H1 (cell line): ENCODE data around the gene F7. TPM values are rescaled to one million over a fixed set of nuclear protein-coding genes. Genes with fewer than 3 reads are reported as not detected.

Experiments used
- CTCF ChIA-PET: fragments of 300-600 bp; sonication (Branson Sonifier 250); formaldehyde crosslinking; loops from one replicate; lab custom pipeline; 2021; ENCODE audit not compliant: partially characterized antibody; lab: Charles Lee
- POLR2A ChIA-PET: fragments of 300-600 bp; sonication (Branson Sonifier 250); formaldehyde crosslinking; loops from one replicate; lab custom pipeline; 2021; ENCODE audit warnings: inconsistent platforms; ENCODE audit not compliant: partially characterized antibody; lab: Charles Lee
- DNase-seq, 2 experiments: peaks; one replicate each; pipeline versions ENCODE4 v3.0.0 to v3.0.0-alpha.2; 2010 to 2022; ENCODE audit warnings: low spot score in 2 of 2, low read depth in 1 of 2, mixed read lengths in 1 of 2
- FAIRE-seq: peaks from 2 replicates; lab custom pipeline; 2011; peaks lifted over from hg19 to GRCh38; lab: Jason Lieb, UNC
- H2AFZ ChIP-seq: 2 replicates; pipeline ENCODE4 v1.8.1; 2012; ENCODE audit warnings: low read length, inconsistent platforms
- H2AK5ac ChIP-seq: 2 replicates; pipeline ENCODE4 v1.6.1; 2013; ENCODE audit warnings: low read depth, low read length
- H2BK120ac ChIP-seq: replicated peaks from 2 replicates; pipeline ENCODE3; 2013; ENCODE audit warnings: low read depth, low read length, inconsistent platforms
- H2BK12ac ChIP-seq: 2 replicates; pipeline ENCODE4 v1.6.1; 2013; ENCODE audit warnings: low read depth, low read length
- H2BK15ac ChIP-seq: 2 replicates; pipeline ENCODE4 v1.6.1; 2013; ENCODE audit warnings: low read length
- H2BK20ac ChIP-seq: 2 replicates; pipeline ENCODE4 v1.6.1; 2013; ENCODE audit warnings: low read length
- H2BK5ac ChIP-seq: 2 replicates; pipeline ENCODE4 v1.6.1; 2013; ENCODE audit warnings: low read depth, low read length
- H3K14ac ChIP-seq: 2 replicates; pipeline ENCODE4 v1.6.1; 2013; ENCODE audit warnings: inconsistent platforms; ENCODE audit not compliant: insufficient read length
- H3K18ac ChIP-seq: 2 replicates; pipeline ENCODE4 v1.6.1; 2013; ENCODE audit warnings: low read length; ENCODE audit errors: extremely low read depth
- H3K23ac ChIP-seq: 2 replicates; pipeline ENCODE4 v1.6.1; 2013; ENCODE audit warnings: inconsistent platforms; ENCODE audit not compliant: insufficient read length
- H3K23me2 ChIP-seq: 2 replicates; pipeline ENCODE4 v1.6.1; 2013; ENCODE audit warnings: low read depth, low read length
- H3K27ac ChIP-seq: 2 replicates; pipeline ENCODE4 v1.6.1; 2011; ENCODE audit warnings: low read depth, low read length, inconsistent platforms
- H3K27me3 ChIP-seq, 4 experiments: replicated peaks in 1 of 4; 1 replicate in 1 of 4; 2 replicates in 3 of 4; pipeline versions ENCODE4 v1.6.1 to v1.8.1; 2011 to 2013; ENCODE audit warnings: low read length in 3 of 4, mild to moderate bottlenecking in 3 of 4, inconsistent platforms in 2 of 4, mixed read lengths in 2 of 4, moderate library complexity in 1 of 4; ENCODE audit not compliant: control insufficient read depth in 3 of 4, insufficient read depth in 3 of 4; ENCODE audit errors: extremely low read depth in 1 of 4
- H3K36me3 ChIP-seq, 4 experiments: 2 replicates each; pipeline versions ENCODE4 v1.6.1 to v1.8.1; 2011 to 2013; ENCODE audit warnings: mild to moderate bottlenecking in 4 of 4, low read length in 3 of 4, moderate library complexity in 2 of 4, control low read depth in 1 of 4, inconsistent platforms in 1 of 4; ENCODE audit not compliant: insufficient read depth in 4 of 4, control insufficient read depth in 2 of 4
- H3K4ac ChIP-seq: replicated peaks from 2 replicates; pipeline ENCODE3; 2013; ENCODE audit warnings: low read length, low read depth, mixed read lengths, inconsistent platforms; ENCODE audit not compliant: insufficient read length
- H3K4me1 ChIP-seq, 4 experiments: replicated peaks in 1 of 4; 1 replicate in 1 of 4; 2 replicates in 3 of 4; pipeline versions ENCODE4 v1.6.1 to v1.8.1; 2011 to 2013; ENCODE audit warnings: low read length in 3 of 4, inconsistent platforms in 2 of 4, mixed read lengths in 1 of 4; ENCODE audit not compliant: insufficient read depth in 4 of 4, control insufficient read depth in 3 of 4
- H3K4me2 ChIP-seq, 2 experiments: 2 replicates each; pipeline versions ENCODE4 v1.6.1 to v1.8.1; 2011 to 2013; ENCODE audit warnings: low read depth in 2 of 2, low read length in 2 of 2, control low read depth in 1 of 2, inconsistent platforms in 1 of 2, mild to moderate bottlenecking in 1 of 2; ENCODE audit not compliant: insufficient read depth in 1 of 2
- H3K4me3 ChIP-seq, 4 experiments: fragments of 200-600, 300-600 bp in 1 of 4; sonication (generic), shearing (Covaris generic), sonication (Bioruptor Twin) in 1 of 4; 2 replicates each; pipeline versions ENCODE4 v1.5.1 to v1.8.1; 2011 to 2016; ENCODE audit warnings: low read length in 4 of 4, low read depth in 3 of 4, control low read depth in 2 of 4, inconsistent platforms in 2 of 4, mild to moderate bottlenecking in 2 of 4, mixed read lengths in 1 of 4, moderate library complexity in 1 of 4; ENCODE audit not compliant: insufficient read depth in 2 of 4; ENCODE audit errors: extremely low read depth in 1 of 4
- H3K56ac ChIP-seq: replicated peaks from 2 replicates; pipeline ENCODE3; 2013; ENCODE audit warnings: low read depth, mild to moderate bottlenecking, mixed read lengths, low read length, inconsistent platforms; ENCODE audit not compliant: insufficient read length
- H3K79me1 ChIP-seq: 2 replicates; pipeline ENCODE4 v1.6.1; 2013; ENCODE audit warnings: low read depth, low read length, control low read depth
- H3K79me2 ChIP-seq, 2 experiments: 2 replicates each; pipeline versions ENCODE4 v1.6.1 to v1.8.1; 2012 to 2013; ENCODE audit warnings: low read length in 2 of 2, mild to moderate bottlenecking in 2 of 2, inconsistent platforms in 1 of 2; ENCODE audit not compliant: insufficient read depth in 2 of 2, control insufficient read depth in 1 of 2
- H3K9ac ChIP-seq, 4 experiments: replicated peaks in 1 of 4; 1 replicate in 1 of 4; 2 replicates in 3 of 4; pipeline versions ENCODE4 v1.6.1 to v1.8.1; 2011 to 2013; ENCODE audit warnings: low read depth in 3 of 4, low read length in 3 of 4, control low read depth in 2 of 4, mild to moderate bottlenecking in 2 of 4, moderate library complexity in 2 of 4, inconsistent platforms in 1 of 4; ENCODE audit errors: extremely low read depth in 1 of 4
- H3K9me3 ChIP-seq, 2 experiments: 2 replicates each; pipeline versions ENCODE4 v1.6.1 to v1.8.1; 2012 to 2013; ENCODE audit warnings: mild to moderate bottlenecking in 2 of 2, moderate library complexity in 2 of 2, control low read depth in 1 of 2, inconsistent platforms in 1 of 2, low read depth in 1 of 2, low read length in 1 of 2, mixed read lengths in 1 of 2; ENCODE audit not compliant: insufficient read depth in 2 of 2
- H4K20me1 ChIP-seq, 2 experiments: replicated peaks in 1 of 2; 2 replicates each; pipeline versions ENCODE3 to v1.8.1; 2011 to 2013; ENCODE audit warnings: inconsistent platforms in 2 of 2, low read length in 2 of 2, mild to moderate bottlenecking in 1 of 2; ENCODE audit not compliant: insufficient read depth in 2 of 2, control insufficient read depth in 1 of 2
- H4K5ac ChIP-seq: 2 replicates; pipeline ENCODE4 v1.6.1; 2013; ENCODE audit warnings: low read length, low read depth, mixed read lengths, inconsistent platforms; ENCODE audit not compliant: insufficient read length
- H4K8ac ChIP-seq: 2 replicates; pipeline ENCODE4 v1.8.0; 2013; ENCODE audit warnings: mild to moderate bottlenecking, moderate library complexity, low read length, inconsistent platforms; ENCODE audit not compliant: insufficient read depth; ENCODE audit errors: extremely low read depth
- H4K91ac ChIP-seq: replicated peaks from 2 replicates; pipeline ENCODE3; 2013; ENCODE audit warnings: low read length, mixed read lengths, inconsistent platforms; ENCODE audit not compliant: insufficient read length
- POLR2AphosphoS5 ChIP-seq: IDR thresholded peaks from 2 replicates; pipeline ENCODE4 v1.6.1; 2011; ENCODE audit warnings: low read depth, low read length
- ZNF274 ChIP-seq: IDR thresholded peaks from 2 replicates; pipeline ENCODE4 v1.7.0; 2012; ENCODE audit warnings: low read length, borderline replicate concordance; ENCODE audit errors: extremely low read depth
- WGBS, 2 experiments: shearing (Covaris generic) in 1 of 2; methylation state at CpG; one replicate each; pipeline versions ENCODE4 v1.1.6 to v1.1.7; 2013 to 2015; ENCODE audit warnings: low lambda C conversion rate in 2 of 2, mixed read lengths in 2 of 2, inconsistent platforms in 1 of 2, low coverage in 1 of 2, missing lambda C conversion rate in 1 of 2; ENCODE audit not compliant: insufficient replicate concordance in 2 of 2, insufficient coverage in 1 of 2, insufficient read length in 1 of 2; ENCODE audit errors: extremely low coverage in 1 of 2, missing lambda C conversion rate in 1 of 2; 5-methylcytosine and 5-hydroxymethylcytosine counted together
- polyA plus RNA-seq, 7 experiments: library from polyadenylated mRNA; depleted of rRNA in 3 of 7; stranded (reverse) in 5 of 7; unstranded in 2 of 7; fragments of >200 nt in 5 of 7; fragments of 200-250 nt in 2 of 7; gene quantifications; 1 replicate in 5 of 7; 2 replicates in 1 of 7; 4 replicates in 1 of 7; pipeline versions ENCODE4 v1.2.1 to v1.2.3, GENCODE V29; 2011 to 2013; ENCODE audit warnings: missing spikeins in 2 of 7, mixed read lengths in 2 of 7
- total RNA-seq: library from RNA; stranded (reverse); fragmentation: NEBNext Ultra II Directional; extraction: Animal tissue kit (Norgen Biotek cat#: 25700); gene quantifications from 2 replicates; pipeline ENCODE4 v1.2.1, GENCODE V29; 2021

F7 gene
- total and polyA plus RNA-seq, 2 of the 8 experiments (the other 6 are each of a cell fraction or from before 2014, with no cell fraction given), result 0.43 to 0.98 TPM

DNA sequence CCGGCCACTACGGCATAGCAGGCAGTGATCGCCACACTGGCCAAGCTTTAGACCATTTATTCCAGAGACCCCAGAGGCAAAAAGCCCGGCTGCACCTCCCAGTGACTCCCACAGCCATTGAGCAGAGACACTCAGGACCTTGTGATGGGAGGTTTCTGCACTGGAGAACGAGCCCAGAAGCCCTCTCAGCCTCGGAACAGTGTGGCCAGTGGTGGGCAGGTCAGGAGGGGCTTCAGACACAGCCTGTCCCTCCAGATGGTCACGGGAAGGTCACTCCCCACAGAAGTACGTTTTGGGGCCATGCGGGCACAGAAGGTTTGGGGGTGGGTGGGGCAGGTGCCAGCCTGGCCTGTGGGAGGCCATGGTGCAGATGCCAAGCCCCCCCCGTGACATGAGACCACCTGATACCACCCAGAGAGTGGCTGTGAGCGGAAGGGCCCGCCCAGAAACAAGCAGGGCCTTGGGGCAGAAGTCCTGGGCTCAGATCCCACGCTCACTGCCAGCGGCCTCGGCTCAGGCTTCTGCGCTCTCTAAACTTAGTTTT, 16.4 kb downstream of the F7 start:
- Histone ChIP-seq H3K4me2 (no peak overlapping the region; a peak in 1 of 4 replicates), H3K4me1 (peaks cover 0 to 10% (median 8%) of the 10 kb centered on the region in 4 experiments; a peak in 5 of 7 replicates), H2BK15ac (peak overlapping the region; percentile 81; the same call in 1 of the 2 replicates), H2BK120ac (no peak overlapping the region), H3K4me3 (no peak overlapping the region), H3K9ac (no peak overlapping the region), H4K5ac (no peak overlapping the region), H3K79me1 (no peaks in the 10 kb centered on the region), H3K9me3 (no peaks in the 10 kb centered on the region), H4K20me1 (peaks cover 0 to 4% of the 10 kb centered on the region in 2 experiments), H2BK12ac (peak overlapping the region; percentile 27; the same call in 1 of the 2 replicates), H3K27ac (no peak overlapping the region), H3K23ac (no peak overlapping the region), H2AK5ac (no peak overlapping the region), H3K79me2 (no peaks in the 10 kb centered on the region), H2BK5ac (no peak overlapping the region; the same call in 1 of the 2 replicates), H3K56ac (no peak overlapping the region), H3K36me3 (no peaks in the 10 kb centered on the region; a peak in 1 of 8 replicates), H2AFZ (no peak overlapping the region), H4K8ac (peak overlapping the region; percentile 32; the same call in 1 of the 2 replicates), H3K4ac (peak overlapping the region; percentile 59), H3K18ac (no peak overlapping the region), H2BK20ac (no peak overlapping the region), H3K27me3 (no peaks in the 10 kb centered on the region; a peak in 2 of 7 replicates), H4K91ac (no peak overlapping the region), H3K23me2 (no peaks in the 10 kb centered on the region), H3K14ac (no peak overlapping the region)
- FAIRE-seq (no peak), DNase-seq (no peak)
- POLR2A ChIA-PET, result interaction anchor here (2.0 kb wide), 1 partner anchor 12 kb away, joined by 6 read pairs; no protein-coding TSS in a partner anchor
- 91% methylated on average over 16 of the region's 16 CpGs; no CpG with 5 or more reads in 1 of the 2 experiments for WGBS, 2 experiments
- CTCF ChIA-PET, result interaction anchor here (1.4 to 2.0 kb wide), 4 partner anchors 10 to 95 kb away, joined by 4 to 8 read pairs (median 6); no protein-coding TSS in a partner anchor
- TF ChIP-seq ZNF274 (no peak), POLR2AphosphoS5 (no peak)
